H1 (cell line): Measurements from ENCODE around the gene NFKBIL1. TPM values are rescaled to one million over a fixed set of nuclear protein-coding genes. Genes with fewer than 3 reads are reported as not detected.

Experiments used
- CTCF ChIA-PET: fragments of 300-600 bp; sonication (Branson Sonifier 250); formaldehyde crosslinking; loops from one replicate; lab custom pipeline; 2021; ENCODE audit not compliant: partially characterized antibody; lab: Charles Lee
- POLR2A ChIA-PET: fragments of 300-600 bp; sonication (Branson Sonifier 250); formaldehyde crosslinking; loops from one replicate; lab custom pipeline; 2021; ENCODE audit warnings: inconsistent platforms; ENCODE audit not compliant: partially characterized antibody; lab: Charles Lee
- DNase-seq, 2 experiments: peaks; one replicate each; pipeline versions ENCODE4 v3.0.0 to v3.0.0-alpha.2; 2010 to 2022; ENCODE audit warnings: low spot score in 2 of 2, low read depth in 1 of 2, mixed read lengths in 1 of 2
- FAIRE-seq: peaks from 2 replicates; lab custom pipeline; 2011; peaks lifted over from hg19 to GRCh38; lab: Jason Lieb, UNC
- H2AFZ ChIP-seq: 2 replicates; pipeline ENCODE4 v1.8.1; 2012; ENCODE audit warnings: low read length, inconsistent platforms
- H2AK5ac ChIP-seq: 2 replicates; pipeline ENCODE4 v1.6.1; 2013; ENCODE audit warnings: low read depth, low read length
- H2BK120ac ChIP-seq: replicated peaks from 2 replicates; pipeline ENCODE3; 2013; ENCODE audit warnings: low read depth, low read length, inconsistent platforms
- H2BK12ac ChIP-seq: 2 replicates; pipeline ENCODE4 v1.6.1; 2013; ENCODE audit warnings: low read depth, low read length
- H2BK15ac ChIP-seq: 2 replicates; pipeline ENCODE4 v1.6.1; 2013; ENCODE audit warnings: low read length
- H2BK20ac ChIP-seq: 2 replicates; pipeline ENCODE4 v1.6.1; 2013; ENCODE audit warnings: low read length
- H2BK5ac ChIP-seq: 2 replicates; pipeline ENCODE4 v1.6.1; 2013; ENCODE audit warnings: low read depth, low read length
- H3K14ac ChIP-seq: 2 replicates; pipeline ENCODE4 v1.6.1; 2013; ENCODE audit warnings: inconsistent platforms; ENCODE audit not compliant: insufficient read length
- H3K18ac ChIP-seq: 2 replicates; pipeline ENCODE4 v1.6.1; 2013; ENCODE audit warnings: low read length; ENCODE audit errors: extremely low read depth
- H3K23ac ChIP-seq: 2 replicates; pipeline ENCODE4 v1.6.1; 2013; ENCODE audit warnings: inconsistent platforms; ENCODE audit not compliant: insufficient read length
- H3K23me2 ChIP-seq: 2 replicates; pipeline ENCODE4 v1.6.1; 2013; ENCODE audit warnings: low read depth, low read length
- H3K27ac ChIP-seq: 2 replicates; pipeline ENCODE4 v1.6.1; 2011; ENCODE audit warnings: low read depth, low read length, inconsistent platforms
- H3K27me3 ChIP-seq, 4 experiments: replicated peaks in 1 of 4; 1 replicate in 1 of 4; 2 replicates in 3 of 4; pipeline versions ENCODE4 v1.6.1 to v1.8.1; 2011 to 2013; ENCODE audit warnings: low read length in 3 of 4, mild to moderate bottlenecking in 3 of 4, inconsistent platforms in 2 of 4, mixed read lengths in 2 of 4, moderate library complexity in 1 of 4; ENCODE audit not compliant: control insufficient read depth in 3 of 4, insufficient read depth in 3 of 4; ENCODE audit errors: extremely low read depth in 1 of 4
- H3K36me3 ChIP-seq, 4 experiments: 2 replicates each; pipeline versions ENCODE4 v1.6.1 to v1.8.1; 2011 to 2013; ENCODE audit warnings: mild to moderate bottlenecking in 4 of 4, low read length in 3 of 4, moderate library complexity in 2 of 4, control low read depth in 1 of 4, inconsistent platforms in 1 of 4; ENCODE audit not compliant: insufficient read depth in 4 of 4, control insufficient read depth in 2 of 4
- H3K4ac ChIP-seq: replicated peaks from 2 replicates; pipeline ENCODE3; 2013; ENCODE audit warnings: low read length, low read depth, mixed read lengths, inconsistent platforms; ENCODE audit not compliant: insufficient read length
- H3K4me1 ChIP-seq, 4 experiments: replicated peaks in 1 of 4; 1 replicate in 1 of 4; 2 replicates in 3 of 4; pipeline versions ENCODE4 v1.6.1 to v1.8.1; 2011 to 2013; ENCODE audit warnings: low read length in 3 of 4, inconsistent platforms in 2 of 4, mixed read lengths in 1 of 4; ENCODE audit not compliant: insufficient read depth in 4 of 4, control insufficient read depth in 3 of 4
- H3K4me2 ChIP-seq, 2 experiments: 2 replicates each; pipeline versions ENCODE4 v1.6.1 to v1.8.1; 2011 to 2013; ENCODE audit warnings: low read depth in 2 of 2, low read length in 2 of 2, control low read depth in 1 of 2, inconsistent platforms in 1 of 2, mild to moderate bottlenecking in 1 of 2; ENCODE audit not compliant: insufficient read depth in 1 of 2
- H3K4me3 ChIP-seq, 4 experiments: fragments of 200-600, 300-600 bp in 1 of 4; sonication (generic), shearing (Covaris generic), sonication (Bioruptor Twin) in 1 of 4; 2 replicates each; pipeline versions ENCODE4 v1.5.1 to v1.8.1; 2011 to 2016; ENCODE audit warnings: low read length in 4 of 4, low read depth in 3 of 4, control low read depth in 2 of 4, inconsistent platforms in 2 of 4, mild to moderate bottlenecking in 2 of 4, mixed read lengths in 1 of 4, moderate library complexity in 1 of 4; ENCODE audit not compliant: insufficient read depth in 2 of 4; ENCODE audit errors: extremely low read depth in 1 of 4
- H3K56ac ChIP-seq: replicated peaks from 2 replicates; pipeline ENCODE3; 2013; ENCODE audit warnings: low read depth, mild to moderate bottlenecking, mixed read lengths, low read length, inconsistent platforms; ENCODE audit not compliant: insufficient read length
- H3K79me1 ChIP-seq: 2 replicates; pipeline ENCODE4 v1.6.1; 2013; ENCODE audit warnings: low read depth, low read length, control low read depth
- H3K79me2 ChIP-seq, 2 experiments: 2 replicates each; pipeline versions ENCODE4 v1.6.1 to v1.8.1; 2012 to 2013; ENCODE audit warnings: low read length in 2 of 2, mild to moderate bottlenecking in 2 of 2, inconsistent platforms in 1 of 2; ENCODE audit not compliant: insufficient read depth in 2 of 2, control insufficient read depth in 1 of 2
- H3K9ac ChIP-seq, 4 experiments: replicated peaks in 1 of 4; 1 replicate in 1 of 4; 2 replicates in 3 of 4; pipeline versions ENCODE4 v1.6.1 to v1.8.1; 2011 to 2013; ENCODE audit warnings: low read depth in 3 of 4, low read length in 3 of 4, control low read depth in 2 of 4, mild to moderate bottlenecking in 2 of 4, moderate library complexity in 2 of 4, inconsistent platforms in 1 of 4; ENCODE audit errors: extremely low read depth in 1 of 4
- H3K9me3 ChIP-seq, 2 experiments: 2 replicates each; pipeline versions ENCODE4 v1.6.1 to v1.8.1; 2012 to 2013; ENCODE audit warnings: mild to moderate bottlenecking in 2 of 2, moderate library complexity in 2 of 2, control low read depth in 1 of 2, inconsistent platforms in 1 of 2, low read depth in 1 of 2, low read length in 1 of 2, mixed read lengths in 1 of 2; ENCODE audit not compliant: insufficient read depth in 2 of 2
- H4K20me1 ChIP-seq, 2 experiments: replicated peaks in 1 of 2; 2 replicates each; pipeline versions ENCODE3 to v1.8.1; 2011 to 2013; ENCODE audit warnings: inconsistent platforms in 2 of 2, low read length in 2 of 2, mild to moderate bottlenecking in 1 of 2; ENCODE audit not compliant: insufficient read depth in 2 of 2, control insufficient read depth in 1 of 2
- H4K5ac ChIP-seq: 2 replicates; pipeline ENCODE4 v1.6.1; 2013; ENCODE audit warnings: low read length, low read depth, mixed read lengths, inconsistent platforms; ENCODE audit not compliant: insufficient read length
- H4K8ac ChIP-seq: 2 replicates; pipeline ENCODE4 v1.8.0; 2013; ENCODE audit warnings: mild to moderate bottlenecking, moderate library complexity, low read length, inconsistent platforms; ENCODE audit not compliant: insufficient read depth; ENCODE audit errors: extremely low read depth
- H4K91ac ChIP-seq: replicated peaks from 2 replicates; pipeline ENCODE3; 2013; ENCODE audit warnings: low read length, mixed read lengths, inconsistent platforms; ENCODE audit not compliant: insufficient read length
- NANOG ChIP-seq: IDR thresholded peaks from 2 replicates; pipeline ENCODE4 v1.6.1; 2011; ENCODE audit warnings: low read length, low read depth, mild to moderate bottlenecking, inconsistent platforms; ENCODE audit not compliant: insufficient read depth, poor library complexity, severe bottlenecking
- RAD21 ChIP-seq, 2 experiments: IDR thresholded peaks in 1 of 2; conservative IDR thresholded peaks in 1 of 2; 2 replicates each; pipeline ENCODE4 v1.6.1; 2011; ENCODE audit warnings: low read depth in 2 of 2, low read length in 2 of 2, improper control_type of control experiment in 1 of 2, inconsistent platforms in 1 of 2, mild to moderate bottlenecking in 1 of 2, moderate library complexity in 1 of 2
- WGBS, 2 experiments: shearing (Covaris generic) in 1 of 2; methylation state at CpG; one replicate each; pipeline versions ENCODE4 v1.1.6 to v1.1.7; 2013 to 2015; ENCODE audit warnings: low lambda C conversion rate in 2 of 2, mixed read lengths in 2 of 2, inconsistent platforms in 1 of 2, low coverage in 1 of 2, missing lambda C conversion rate in 1 of 2; ENCODE audit not compliant: insufficient replicate concordance in 2 of 2, insufficient coverage in 1 of 2, insufficient read length in 1 of 2; ENCODE audit errors: extremely low coverage in 1 of 2, missing lambda C conversion rate in 1 of 2; 5-methylcytosine and 5-hydroxymethylcytosine counted together
- polyA plus RNA-seq, 7 experiments: library from polyadenylated mRNA; depleted of rRNA in 3 of 7; stranded (reverse) in 5 of 7; unstranded in 2 of 7; fragments of >200 nt in 5 of 7; fragments of 200-250 nt in 2 of 7; gene quantifications; 1 replicate in 5 of 7; 2 replicates in 1 of 7; 4 replicates in 1 of 7; pipeline versions ENCODE4 v1.2.1 to v1.2.3, GENCODE V29; 2011 to 2013; ENCODE audit warnings: missing spikeins in 2 of 7, mixed read lengths in 2 of 7
- total RNA-seq: library from RNA; stranded (reverse); fragmentation: NEBNext Ultra II Directional; extraction: Animal tissue kit (Norgen Biotek cat#: 25700); gene quantifications from 2 replicates; pipeline ENCODE4 v1.2.1, GENCODE V29; 2021
- TF ChIP-seq, protein P1 (sequence below), 3 experiments: IDR thresholded peaks; 1 replicate in 2 of 3; 2 replicates in 1 of 3; pipeline versions ENCODE4 v1.5.1 to v1.6.1; 2011; ENCODE audit warnings: low read length in 3 of 3, mild to moderate bottlenecking in 3 of 3, inconsistent platforms in 2 of 3, low read depth in 1 of 3, moderate library complexity in 1 of 3; ENCODE audit not compliant: insufficient read depth in 1 of 3; ENCODE audit errors: control extremely low read depth in 1 of 3

NFKBIL1 gene
- total and polyA plus RNA-seq, 2 of the 8 experiments (the other 6 are each of a cell fraction or from before 2014, with no cell fraction given): 7.5 to 11.2 TPM

DNA sequence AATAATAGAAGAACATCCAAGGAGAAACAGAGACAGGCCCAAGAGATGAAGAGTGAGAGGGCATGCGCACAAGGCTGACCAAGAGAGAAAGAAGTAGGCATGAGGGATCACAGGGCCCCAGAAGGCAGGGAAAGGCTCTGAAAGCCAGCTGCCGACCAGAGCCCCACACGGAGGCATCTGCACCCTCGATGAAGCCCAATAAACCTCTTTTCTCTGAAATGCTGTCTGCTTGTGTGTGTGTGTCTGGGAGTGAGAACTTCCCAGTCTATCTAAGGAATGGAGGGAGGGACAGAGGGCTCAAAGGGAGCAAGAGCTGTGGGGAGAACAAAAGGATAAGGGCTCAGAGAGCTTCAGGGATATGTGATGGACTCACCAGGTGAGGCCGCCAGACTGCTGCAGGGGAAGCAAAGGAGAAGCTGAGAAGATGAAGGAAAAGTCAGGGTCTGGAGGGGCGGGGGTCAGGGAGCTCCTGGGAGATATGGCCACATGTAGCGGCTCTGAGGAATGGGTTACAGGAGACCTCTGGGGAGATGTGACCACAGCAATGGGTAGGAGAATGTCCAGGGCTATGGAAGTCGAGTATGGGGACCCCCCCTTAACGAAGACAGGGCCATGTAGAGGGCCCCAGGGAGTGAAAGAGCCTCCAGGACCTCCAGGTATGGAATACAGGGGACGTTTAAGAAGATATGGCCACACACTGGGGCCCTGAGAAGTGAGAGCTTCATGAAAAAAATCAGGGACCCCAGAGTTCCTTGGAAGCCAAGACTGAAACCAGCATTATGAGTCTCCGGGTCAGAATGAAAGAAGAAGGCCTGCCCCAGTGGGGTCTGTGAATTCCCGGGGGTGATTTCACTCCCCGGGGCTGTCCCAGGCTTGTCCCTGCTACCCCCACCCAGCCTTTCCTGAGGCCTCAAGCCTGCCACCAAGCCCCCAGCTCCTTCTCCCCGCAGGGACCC is 27.0 kb downstream of the NFKBIL1 start:
- Histone ChIP-seq H3K79me1 (no peaks in the 10 kb centered on the region), H3K9ac (no peak overlapping the region), H4K5ac (no peak overlapping the region), H3K4me1 (no peaks in the 10 kb centered on the region; a peak in 1 of 7 replicates), H4K8ac (0 out of 2 replicates have a peak overlapping the region, but pooled peaks have one; percentile 7), H3K36me3 (no peaks in the 10 kb centered on the region), H3K4me2 (no peak overlapping the region), H3K4ac (no peak overlapping the region), H3K27me3 (no peaks in the 10 kb centered on the region), H3K4me3 (no peak overlapping the region), H4K91ac (no peak overlapping the region), H2BK15ac (no peak overlapping the region), H2AFZ (no peak overlapping the region), H3K56ac (no peak overlapping the region), H2AK5ac (no peak overlapping the region), H2BK5ac (no peak overlapping the region), H2BK12ac (0 out of 2 replicates have a peak overlapping the region, but pooled peaks have one; percentile 27), H3K23ac (no peak overlapping the region), H3K79me2 (no peaks in the 10 kb centered on the region), H3K27ac (no peak overlapping the region), H2BK120ac (no peak overlapping the region), H3K9me3 (no peaks in the 10 kb centered on the region), H4K20me1 (no peaks in the 10 kb centered on the region), H3K18ac (no peak overlapping the region), H2BK20ac (peak overlapping the region; percentile 86; the same call in 1 of the 2 replicates), H3K14ac (no peak overlapping the region), H3K23me2 (no peaks in the 10 kb centered on the region; the same call in 1 of the 2 replicates)
- POLR2A ChIA-PET: interaction anchor here (0.8 to 12.2 kb wide), 14 partner anchors 9 to 285 kb away, joined by 3 to 110 read pairs (median 4); partner anchors contain the start of genes ATP6V1G2, DDX39B, GPANK1 and PRRC2A
- 80% methylated on average over 14 of the region's 14 CpGs; no CpG with 5 or more reads in 1 of the 2 experiments for WGBS, 2 experiments
- CTCF ChIA-PET: interaction anchor here (0.6 to 19.2 kb wide), 10 partner anchors 10 to 155 kb away, joined by 3 to 640 read pairs (median 4); partner anchors contain the start of genes ATP6V1G2, GPANK1, LST1 and LTB
- peak; percentile 17 to 40; a peak in 2 of 4 replicates for TF ChIP-seq RAD21 (IDR thresholded peaks at IDR 0.05 in 1 of 2, conservative IDR thresholded peaks at IDR 0.05 in 1 of 2; ENCODE audit: low read depth in 2 of 2, low read length in 2 of 2)
- no peak for TF ChIP-seq NANOG
- TF ChIP-seq, protein P1, sequence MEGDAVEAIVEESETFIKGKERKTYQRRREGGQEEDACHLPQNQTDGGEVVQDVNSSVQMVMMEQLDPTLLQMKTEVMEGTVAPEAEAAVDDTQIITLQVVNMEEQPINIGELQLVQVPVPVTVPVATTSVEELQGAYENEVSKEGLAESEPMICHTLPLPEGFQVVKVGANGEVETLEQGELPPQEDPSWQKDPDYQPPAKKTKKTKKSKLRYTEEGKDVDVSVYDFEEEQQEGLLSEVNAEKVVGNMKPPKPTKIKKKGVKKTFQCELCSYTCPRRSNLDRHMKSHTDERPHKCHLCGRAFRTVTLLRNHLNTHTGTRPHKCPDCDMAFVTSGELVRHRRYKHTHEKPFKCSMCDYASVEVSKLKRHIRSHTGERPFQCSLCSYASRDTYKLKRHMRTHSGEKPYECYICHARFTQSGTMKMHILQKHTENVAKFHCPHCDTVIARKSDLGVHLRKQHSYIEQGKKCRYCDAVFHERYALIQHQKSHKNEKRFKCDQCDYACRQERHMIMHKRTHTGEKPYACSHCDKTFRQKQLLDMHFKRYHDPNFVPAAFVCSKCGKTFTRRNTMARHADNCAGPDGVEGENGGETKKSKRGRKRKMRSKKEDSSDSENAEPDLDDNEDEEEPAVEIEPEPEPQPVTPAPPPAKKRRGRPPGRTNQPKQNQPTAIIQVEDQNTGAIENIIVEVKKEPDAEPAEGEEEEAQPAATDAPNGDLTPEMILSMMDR (IDR thresholded peaks at IDR 0.05; ENCODE audit: control extremely low read depth in 1 of 3, insufficient read depth in 1 of 3, low read depth in 1 of 3, low read length in 3 of 3): peak in 2 of 3 experiments; percentile 25 to 34; a peak in 2 of 4 replicates
- DNase-seq: no peak
- no peak for FAIRE-seq
